B cell (primary cell): ENCODE measurements around the gene PRRG2. TPM values are rescaled to one million over a fixed set of nuclear protein-coding genes. Genes with fewer than 3 reads are reported as not detected.
A peak's percentile ranks its signal among the peaks of the same experiment; 100 is the strongest.

Experiments
- ATAC-seq: fragments of 200-7000 bp; cut with Tn5 transposase; one replicate; pipeline ENCODE4 v1.10.0; 2021; ENCODE audit warnings: low read depth, mild to moderate bottlenecking, moderate number of reproducible peaks, moderate library complexity
- CTCF ChIA-PET: fragments of 350-600 bp; sonication (Branson Sonifier 250); formaldehyde crosslinking; loops from one replicate; lab custom pipeline; 2021; ENCODE audit warnings: antibody characterized with exemption, inconsistent platforms; lab: Charles Lee
- POLR2A ChIA-PET: fragments of 350-600 bp; sonication (Branson Sonifier 250); formaldehyde crosslinking; loops from one replicate; lab custom pipeline; 2021; ENCODE audit warnings: antibody characterized with exemption; lab: Charles Lee
- DNase-seq: peaks from one replicate; pipeline ENCODE4 v3.0.0; 2013
- H2AFZ ChIP-seq: 2 replicates; pipeline ENCODE4 v1.6.1; 2012; ENCODE audit warnings: mild to moderate bottlenecking, low read depth, low read length; ENCODE audit not compliant: insufficient read depth, poor library complexity, severe bottlenecking
- H3K27ac ChIP-seq, 2 donors: 1 replicate in 1 of 2; 2 replicates in 1 of 2; pipeline ENCODE4 v1.5.1; 2012 to 2013; ENCODE audit warnings: low read length in 2 of 2, mild to moderate bottlenecking in 2 of 2, moderate library complexity in 1 of 2
- H3K27me3 ChIP-seq, 4 experiments: fragments of 200-600 bp in 1 of 4; sonication (generic) in 1 of 4; replicated peaks in 1 of 4; 1 replicate in 2 of 4; 2 replicates in 2 of 4; pipeline versions ENCODE4 v1.6.1 to v1.7.0; 2013 to 2016; ENCODE audit warnings: low read length in 3 of 4, mild to moderate bottlenecking in 2 of 4, mixed read lengths in 1 of 4, moderate library complexity in 1 of 4; ENCODE audit not compliant: insufficient read depth in 4 of 4, control insufficient read depth in 3 of 4; ENCODE audit errors: control extremely low read depth in 1 of 4
- H3K36me3 ChIP-seq, 2 experiments: replicated peaks in 1 of 2; 1 replicate in 1 of 2; 2 replicates in 1 of 2; pipeline versions ENCODE4 v1.6.1 to v1.7.1; 2013; ENCODE audit warnings: low read length in 1 of 2; ENCODE audit not compliant: insufficient read depth in 2 of 2, control insufficient read depth in 1 of 2; ENCODE audit errors: control extremely low read depth in 1 of 2, extremely low read depth in 1 of 2
- H3K4me1 ChIP-seq, 2 donors: fragments of 200-600 bp in 1 of 2; sonication (generic) in 1 of 2; 1 replicate in 1 of 2; 2 replicates in 1 of 2; pipeline versions ENCODE4 v1.5.1 to v1.6.1; 2013 to 2017; ENCODE audit warnings: low read length in 2 of 2; ENCODE audit not compliant: control insufficient read depth in 2 of 2, insufficient read depth in 2 of 2
- H3K4me2 ChIP-seq: replicated peaks from 2 replicates; pipeline ENCODE3; 2012; ENCODE audit warnings: mild to moderate bottlenecking, low read depth, low read length; ENCODE audit not compliant: poor library complexity, severe bottlenecking
- H3K4me3 ChIP-seq, 5 experiments: fragments of 200-600 bp in 1 of 5; sonication (generic) in 1 of 5; 1 replicate in 3 of 5; 2 replicates in 2 of 5; pipeline versions ENCODE4 v1.5.1 to v1.7.0; 2011 to 2016; ENCODE audit warnings: low read length in 4 of 5, mild to moderate bottlenecking in 4 of 5, low read depth in 2 of 5, control low read depth in 1 of 5, moderate library complexity in 1 of 5; ENCODE audit not compliant: insufficient read depth in 1 of 5; ENCODE audit errors: control extremely low read depth in 1 of 5, extremely low read depth in 1 of 5
- H3K79me2 ChIP-seq: fragments of 200-600 bp; sonication (generic); one replicate; pipeline ENCODE4 v1.6.0; 2016; ENCODE audit warnings: low read length; ENCODE audit not compliant: control insufficient read depth, insufficient read depth
- H3K9ac ChIP-seq: fragments of 200-600 bp; sonication (generic); 2 replicates; pipeline ENCODE4 v1.6.1; 2017; ENCODE audit warnings: mild to moderate bottlenecking, low read length, moderate library complexity
- H3K9me3 ChIP-seq, 3 donors: one replicate each; pipeline versions ENCODE4 v1.6.1 to v1.7.1; 2013; ENCODE audit warnings: low read length in 2 of 3; ENCODE audit not compliant: control insufficient read depth in 2 of 3, insufficient read depth in 1 of 3; ENCODE audit errors: control extremely low read depth in 1 of 3
- H4K20me1 ChIP-seq: 2 replicates; pipeline ENCODE4 v1.6.0; 2012; ENCODE audit warnings: mild to moderate bottlenecking, low read length; ENCODE audit not compliant: insufficient read depth, control insufficient read depth, poor library complexity, severe bottlenecking
- H3K27ac Mint-ChIP-seq: one replicate; pipeline ENCODE4 v1.8.0; 2021; ENCODE audit warnings: mixed read lengths
- H3K27me3 Mint-ChIP-seq: one replicate; pipeline ENCODE4 v1.8.0; 2021; ENCODE audit warnings: mixed read lengths
- H3K4me1 Mint-ChIP-seq: one replicate; pipeline ENCODE4 v1.8.0; 2021; ENCODE audit warnings: mixed read lengths
- H3K4me3 Mint-ChIP-seq: one replicate; pipeline ENCODE4 v1.8.0; 2021; ENCODE audit warnings: mixed read lengths
- H3K9me3 Mint-ChIP-seq: one replicate; pipeline ENCODE4 v1.8.0; 2022; ENCODE audit warnings: mixed read lengths; ENCODE audit not compliant: insufficient read depth
- EZH2 ChIP-seq: IDR thresholded peaks from 2 replicates; pipeline ENCODE4 v1.6.1; 2012; ENCODE audit warnings: borderline replicate concordance, low read depth, mild to moderate bottlenecking, moderate library complexity, low read length; ENCODE audit not compliant: insufficient read depth, poor library complexity, severe bottlenecking
- WGBS: methylation state at CpG from one replicate; pipeline ENCODE4 v1.1.5; 2013; ENCODE audit warnings: missing lambda C conversion rate; ENCODE audit not compliant: insufficient coverage; 5-methylcytosine and 5-hydroxymethylcytosine counted together
- intact Hi-C: fragments of 100-400 bp; cut with micrococcal nuclease; formaldehyde crosslinking; loops from one replicate; pipeline ENCODE4 v1.10.0; 2022
- polyA plus RNA-seq: library from polyadenylated mRNA; depleted of rRNA; stranded (reverse); fragments of >200 nt; gene quantifications from 2 replicates; pipeline ENCODE4 v1.2.3, GENCODE V29; 2012
- total RNA-seq, 2 donors: library from RNA; stranded (reverse); fragments of 120-200 nt in 1 of 2; gene quantifications; 1 replicate in 1 of 2; 2 replicates in 1 of 2; pipeline versions ENCODE4 v1.2.3 to v1.2.4, GENCODE V29; 2013 to 2022
- TF ChIP-seq, protein P1 (sequence below): fragments of 200-600 bp; IDR thresholded peaks from one replicate; pipeline ENCODE4 v1.8.0; 2022; ENCODE audit warnings: antibody characterized with exemption, mild to moderate bottlenecking

Gene PRRG2
- total and polyA plus RNA-seq, 2 donors (not counting 1 experiment from before 2014, with no cell fraction given), result 1.1 to 4.4 TPM

DNA sequence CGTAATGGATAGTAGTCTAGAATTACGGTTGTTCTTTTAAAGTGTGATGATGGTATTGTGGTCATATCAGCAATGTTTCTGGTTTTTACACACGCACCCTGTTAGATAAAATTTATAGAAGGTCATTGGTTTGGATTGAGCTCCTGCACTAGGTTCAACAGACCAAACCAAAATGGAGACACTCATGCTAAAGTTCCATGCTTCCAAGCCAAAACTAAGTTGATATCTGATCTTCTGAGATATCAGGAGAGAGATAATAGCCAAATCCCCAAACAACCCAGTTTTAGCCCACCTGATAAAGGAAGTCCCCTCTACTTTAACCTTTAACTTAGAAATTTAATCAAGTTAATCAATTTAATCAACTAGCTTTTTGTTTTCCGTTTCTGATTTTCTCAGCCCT, 1.9 kb upstream of the PRRG2 start:
- intact Hi-C loops, result no loop called here
- WGBS, result no CpG with 5 or more reads among the region's 4 CpGs
- Histone ChIP-seq H3K79me2 (peaks cover 61% of the 10 kb centered on the region), H3K4me1 (peaks cover 16 to 23% of the 10 kb centered on the region in 2 donors), H3K9me3 (peaks cover 0 to 2% (median 0%) of the 10 kb centered on the region in 3 donors), H3K4me3 (no peak overlapping the region), H3K27me3 (no peaks in the 10 kb centered on the region), H3K27ac (no peak overlapping the region), H3K36me3 (peaks cover 0 to 14% of the 10 kb centered on the region in 2 experiments), H4K20me1 (no peaks in the 10 kb centered on the region), H3K4me2 (peak overlapping the region; percentile 95), H3K9ac (no peak overlapping the region), H2AFZ (no peak overlapping the region)
- ChIA-PET CTCF (interaction anchor here (0.6 to 2.8 kb wide), 7 partner anchors 9 to 1251 kb away, joined by 3 to 28 read pairs (median 6); partner anchors contain the start of gene FLT3LG), POLR2A (interaction anchor here (0.6 to 2.4 kb wide), 6 partner anchors 9 to 101 kb away, joined by 3 to 26 read pairs (median 8); partner anchors contain the start of genes PRR12 and RRAS)
- peak overlapping the region; percentile 89 for H3K4me3 Mint-ChIP-seq
- H3K27me3 Mint-ChIP-seq, result no peaks in the 10 kb centered on the region
- ATAC-seq (no peak), DNase-seq (no peak)
- no peaks in the 10 kb centered on the region for H3K9me3 Mint-ChIP-seq
- TF ChIP-seq EZH2, result no peak
- TF ChIP-seq, protein P1, sequence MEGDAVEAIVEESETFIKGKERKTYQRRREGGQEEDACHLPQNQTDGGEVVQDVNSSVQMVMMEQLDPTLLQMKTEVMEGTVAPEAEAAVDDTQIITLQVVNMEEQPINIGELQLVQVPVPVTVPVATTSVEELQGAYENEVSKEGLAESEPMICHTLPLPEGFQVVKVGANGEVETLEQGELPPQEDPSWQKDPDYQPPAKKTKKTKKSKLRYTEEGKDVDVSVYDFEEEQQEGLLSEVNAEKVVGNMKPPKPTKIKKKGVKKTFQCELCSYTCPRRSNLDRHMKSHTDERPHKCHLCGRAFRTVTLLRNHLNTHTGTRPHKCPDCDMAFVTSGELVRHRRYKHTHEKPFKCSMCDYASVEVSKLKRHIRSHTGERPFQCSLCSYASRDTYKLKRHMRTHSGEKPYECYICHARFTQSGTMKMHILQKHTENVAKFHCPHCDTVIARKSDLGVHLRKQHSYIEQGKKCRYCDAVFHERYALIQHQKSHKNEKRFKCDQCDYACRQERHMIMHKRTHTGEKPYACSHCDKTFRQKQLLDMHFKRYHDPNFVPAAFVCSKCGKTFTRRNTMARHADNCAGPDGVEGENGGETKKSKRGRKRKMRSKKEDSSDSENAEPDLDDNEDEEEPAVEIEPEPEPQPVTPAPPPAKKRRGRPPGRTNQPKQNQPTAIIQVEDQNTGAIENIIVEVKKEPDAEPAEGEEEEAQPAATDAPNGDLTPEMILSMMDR, result no peak
- H3K27ac Mint-ChIP-seq, result no peak overlapping the region
- peaks cover 29% of the 10 kb centered on the region for H3K4me1 Mint-ChIP-seq

- intact Hi-C loops, result loop anchor here (1.0 to 10.0 kb wide), 3 partner anchors 10 to 445 kb away; partner anchors contain the start of genes RRAS, VRK3 and ZNF473
- Histone ChIP-seq H3K27ac (peak overlapping the region in 1 of 2 donors; percentile 74), H3K9me3 (peaks cover 0 to 2% (median 0%) of the 10 kb centered on the region in 3 donors), H3K9ac (peak overlapping the region; percentile 86), H3K27me3 (no peaks in the 10 kb centered on the region), H3K36me3 (peaks cover 0 to 10% of the 10 kb centered on the region in 2 experiments), H3K79me2 (peaks cover 55% of the 10 kb centered on the region), H2AFZ (peak overlapping the region; percentile 81), H3K4me3 (peak overlapping the region; percentile 61 to 92 (median 87)), H3K4me1 (peaks cover 16 to 23% of the 10 kb centered on the region in 2 donors), H4K20me1 (no peaks in the 10 kb centered on the region), H3K4me2 (peak overlapping the region; percentile 95)
- ATAC-seq (no peak), DNase-seq (no peak)
- ChIA-PET CTCF (interaction anchor here (0.9 to 2.8 kb wide), 14 partner anchors 9 to 465 kb away, joined by 3 to 28 read pairs (median 3); partner anchors contain the start of genes ALDH16A1, FLT3LG, PRMT1 and PRR12), POLR2A (interaction anchor here (1.0 to 2.4 kb wide), 9 partner anchors 9 to 128 kb away, joined by 3 to 26 read pairs (median 8); partner anchors contain the start of genes ALDH16A1, PIH1D1, PRR12 and RCN3)
- Mint-ChIP-seq H3K4me3 (peak overlapping the region; percentile 89), H3K27ac (peak overlapping the region; percentile 88), H3K4me1 (peaks cover 29% of the 10 kb centered on the region), H3K9me3 (no peaks in the 10 kb centered on the region), H3K27me3 (no peaks in the 10 kb centered on the region)
- TF ChIP-seq, protein P1, result no peak
- no peak for TF ChIP-seq EZH2
- WGBS, result 0% methylated on average over 2 of the region's 8 CpGs
Measured at GRCh38 chr19:49579947-49580263, 1.2 kb upstream of the PRRG2 start.
